ENCODE results near the gene ALOXE3.

ALOXE3 gene

DNA sequence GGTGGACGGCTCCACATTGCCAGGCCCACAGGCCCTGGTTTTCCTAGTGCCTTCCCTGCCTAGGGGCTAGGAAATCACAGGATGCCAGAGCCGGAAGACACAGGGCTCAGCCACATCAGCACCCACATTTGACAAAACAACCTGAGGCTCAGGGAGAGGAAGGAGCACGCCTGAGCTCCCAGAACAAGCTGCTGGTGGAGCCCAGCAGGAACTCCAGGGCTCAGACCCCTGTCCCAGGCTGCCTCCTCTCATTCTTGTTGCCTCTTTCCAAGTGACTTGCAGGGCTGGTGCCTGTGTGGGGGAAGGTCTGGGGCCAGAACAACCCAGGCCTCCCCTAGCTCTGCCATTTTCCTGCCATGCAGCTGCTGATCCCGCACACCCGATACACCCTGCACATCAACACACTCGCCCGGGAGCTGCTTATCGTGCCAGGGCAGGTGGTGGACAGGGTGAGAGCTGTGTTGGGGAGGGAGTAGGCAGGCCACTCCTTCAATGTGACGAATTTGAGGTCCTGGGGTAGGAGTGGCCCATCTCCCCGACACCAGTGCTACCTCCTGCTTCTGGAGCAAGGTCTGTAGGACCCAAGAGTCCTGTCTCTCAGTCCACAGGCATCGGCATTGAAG is 71.9 kb downstream of the ALOXE3 start:
- no peak for DNase-seq
